ENCODE measurements around the gene TAS2R3.
"Not testable (repeated sequence)": the region's sequence is repeated elsewhere in the genome, so short reads cannot be mapped to it uniquely, and the experiment has no call there.

The TAS2R3 gene

DNA sequence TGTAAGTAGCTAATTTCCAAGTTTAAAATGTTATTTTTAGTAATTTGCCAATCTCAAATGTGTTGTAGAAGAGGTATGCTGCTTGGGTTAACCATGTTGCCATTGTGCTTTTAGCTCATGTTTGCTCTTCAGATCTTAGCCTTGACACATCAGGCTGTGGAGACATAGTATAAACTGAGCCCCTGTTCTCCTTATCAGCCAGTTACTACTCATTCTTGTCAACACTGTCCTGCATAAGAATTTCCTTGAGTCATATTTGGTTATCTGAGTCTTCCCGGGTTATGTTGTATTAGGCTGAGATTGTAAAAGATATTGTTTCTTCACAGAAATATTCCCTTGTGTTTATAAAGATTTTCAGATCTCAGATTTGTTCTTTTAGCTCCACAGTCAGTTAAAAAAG lies 21.7 kb upstream of the TAS2R3 start:
- Histone ChIP-seq H3K27me3 (ENCODE audit: control insufficient read depth, low read length) (no peaks in the 10 kb centered on the region), H3K9me3 (ENCODE audit: control insufficient read depth, insufficient read depth, low read length) (no peaks in the 10 kb centered on the region), H3K27ac (ENCODE audit: low read depth, low read length) (no peak overlapping the region), H3F3A (ENCODE audit: control insufficient read depth, insufficient read depth) (peaks cover 3% of the 10 kb centered on the region), H3K9me2 (replicated peaks; ENCODE audit: control insufficient read depth, low read length) (no peaks in the 10 kb centered on the region), H3K4me1 (ENCODE audit: control insufficient read depth, low read length) (peaks cover 19% of the 10 kb centered on the region), H4K20me1 (ENCODE audit: control insufficient read depth, insufficient read depth, low read depth, low read length) (no peaks in the 10 kb centered on the region), H3K36me3 (ENCODE audit: control insufficient read depth, low read length) (peaks cover 90% of the 10 kb centered on the region), H3K4me2 (ENCODE audit: low read length) (no peak overlapping the region), H3K4me3 (ENCODE audit: low read length) (no peak overlapping the region), H3K79me2 (ENCODE audit: control insufficient read depth, low read length) (peaks cover 48% of the 10 kb centered on the region)
- TF ChIP-seq, protein P1, sequence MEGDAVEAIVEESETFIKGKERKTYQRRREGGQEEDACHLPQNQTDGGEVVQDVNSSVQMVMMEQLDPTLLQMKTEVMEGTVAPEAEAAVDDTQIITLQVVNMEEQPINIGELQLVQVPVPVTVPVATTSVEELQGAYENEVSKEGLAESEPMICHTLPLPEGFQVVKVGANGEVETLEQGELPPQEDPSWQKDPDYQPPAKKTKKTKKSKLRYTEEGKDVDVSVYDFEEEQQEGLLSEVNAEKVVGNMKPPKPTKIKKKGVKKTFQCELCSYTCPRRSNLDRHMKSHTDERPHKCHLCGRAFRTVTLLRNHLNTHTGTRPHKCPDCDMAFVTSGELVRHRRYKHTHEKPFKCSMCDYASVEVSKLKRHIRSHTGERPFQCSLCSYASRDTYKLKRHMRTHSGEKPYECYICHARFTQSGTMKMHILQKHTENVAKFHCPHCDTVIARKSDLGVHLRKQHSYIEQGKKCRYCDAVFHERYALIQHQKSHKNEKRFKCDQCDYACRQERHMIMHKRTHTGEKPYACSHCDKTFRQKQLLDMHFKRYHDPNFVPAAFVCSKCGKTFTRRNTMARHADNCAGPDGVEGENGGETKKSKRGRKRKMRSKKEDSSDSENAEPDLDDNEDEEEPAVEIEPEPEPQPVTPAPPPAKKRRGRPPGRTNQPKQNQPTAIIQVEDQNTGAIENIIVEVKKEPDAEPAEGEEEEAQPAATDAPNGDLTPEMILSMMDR (IDR thresholded peaks at IDR 0.05; ENCODE audit: low read depth, low read length, poor library complexity, severe bottlenecking) = no peak
- TF ChIP-seq EZH2phosphoT487 (IDR thresholded peaks at IDR 0.05; ENCODE audit: borderline replicate concordance, low read length) = no peak

GRCh38 chr7:141744131-141744530 lies 19.8 kb upstream of the TAS2R3 start:
- TF ChIP-seq EZH2phosphoT487 (IDR thresholded peaks at IDR 0.05; ENCODE audit: borderline replicate concordance, low read length) = no peak
- TF ChIP-seq, protein P1 (IDR thresholded peaks at IDR 0.05; ENCODE audit: low read depth, low read length, poor library complexity, severe bottlenecking) = no peak
- Histone ChIP-seq H3K4me3 (ENCODE audit: low read length) (no peak overlapping the region), H3K27ac (ENCODE audit: low read depth, low read length) (no peak overlapping the region), H3K4me2 (ENCODE audit: low read length) (no peak overlapping the region), H4K20me1 (ENCODE audit: control insufficient read depth, insufficient read depth, low read depth, low read length) (no peaks in the 10 kb centered on the region), H3K9me3 (ENCODE audit: control insufficient read depth, insufficient read depth, low read length) (no peaks in the 10 kb centered on the region), H3K79me2 (ENCODE audit: control insufficient read depth, low read length) (peaks cover 36% of the 10 kb centered on the region), H3K4me1 (ENCODE audit: control insufficient read depth, low read length) (peaks cover 14% of the 10 kb centered on the region), H3F3A (ENCODE audit: control insufficient read depth, insufficient read depth) (no peaks in the 10 kb centered on the region; the same call in 1 of the 2 replicates), H3K36me3 (ENCODE audit: control insufficient read depth, low read length) (peaks cover 100% of the 10 kb centered on the region), H3K9me2 (replicated peaks; ENCODE audit: control insufficient read depth, low read length) (no peaks in the 10 kb centered on the region), H3K27me3 (ENCODE audit: control insufficient read depth, low read length) (no peaks in the 10 kb centered on the region)

DNA sequence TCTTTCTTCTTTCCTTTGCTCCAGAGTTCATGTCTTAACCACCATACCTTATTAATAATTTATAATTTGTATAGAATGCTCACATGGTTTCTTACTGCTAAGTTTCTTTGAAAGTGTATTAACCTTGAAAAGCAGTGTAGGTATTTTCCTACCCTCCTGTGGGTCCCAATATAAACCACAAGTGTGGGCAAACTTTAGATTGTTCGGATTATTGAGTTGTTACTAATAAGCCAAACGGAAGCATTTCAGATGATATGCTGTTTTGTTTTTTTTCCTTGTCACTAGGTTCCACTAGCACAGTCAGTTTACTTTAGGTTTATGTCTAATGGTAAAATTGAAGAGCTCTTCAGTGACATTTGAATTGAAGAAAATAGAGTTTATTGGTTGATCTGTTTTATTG lies 15.5 kb upstream of the TAS2R3 start:
- Histone ChIP-seq H3K4me3 (ENCODE audit: low read length) (no peak overlapping the region), H3K4me2 (ENCODE audit: low read length) (no peak overlapping the region), H3F3A (ENCODE audit: control insufficient read depth, insufficient read depth) (no peaks in the 10 kb centered on the region; the same call in 1 of the 2 replicates), H3K27me3 (ENCODE audit: control insufficient read depth, low read length) (no peaks in the 10 kb centered on the region), H4K20me1 (ENCODE audit: control insufficient read depth, insufficient read depth, low read depth, low read length) (no peaks in the 10 kb centered on the region), H3K4me1 (ENCODE audit: control insufficient read depth, low read length) (no peaks in the 10 kb centered on the region), H3K27ac (ENCODE audit: low read depth, low read length) (no peak overlapping the region), H3K79me2 (ENCODE audit: control insufficient read depth, low read length) (no peaks in the 10 kb centered on the region; the same call in 1 of the 2 replicates), H3K9me2 (replicated peaks; ENCODE audit: control insufficient read depth, low read length) (no peaks in the 10 kb centered on the region), H3K9me3 (ENCODE audit: control insufficient read depth, insufficient read depth, low read length) (peaks cover 25% of the 10 kb centered on the region), H3K36me3 (ENCODE audit: control insufficient read depth, low read length) (peaks cover 99% of the 10 kb centered on the region)
- no peak for TF ChIP-seq EZH2phosphoT487 (IDR thresholded peaks at IDR 0.05; ENCODE audit: borderline replicate concordance, low read length)
- TF ChIP-seq, protein P1 (IDR thresholded peaks at IDR 0.05; ENCODE audit: low read depth, low read length, poor library complexity, severe bottlenecking) = no peak

GRCh38 chr7:141751904-141752303 lies 12.0 kb upstream of the TAS2R3 start:
- H3K9me2 ChIP-seq (replicated peaks; ENCODE audit: control insufficient read depth, low read length); H4K20me1 ChIP-seq (ENCODE audit: control insufficient read depth, insufficient read depth, low read depth, low read length); H3K4me1 ChIP-seq (ENCODE audit: control insufficient read depth, low read length); H3K4me3 ChIP-seq (ENCODE audit: low read length); H3F3A ChIP-seq (ENCODE audit: control insufficient read depth, insufficient read depth); H3K4me2 ChIP-seq (ENCODE audit: low read length); H3K27me3 ChIP-seq (ENCODE audit: control insufficient read depth, low read length); H3K79me2 ChIP-seq (ENCODE audit: control insufficient read depth, low read length); H3K27ac ChIP-seq (ENCODE audit: low read depth, low read length): not testable (repeated sequence)
- Histone ChIP-seq H3K9me3 (ENCODE audit: control insufficient read depth, insufficient read depth, low read length) (peaks cover 25% of the 10 kb centered on the region), H3K36me3 (ENCODE audit: control insufficient read depth, low read length) (peaks cover 99% of the 10 kb centered on the region)
